Measurements from ENCODE around the gene PERM1. TPM values are rescaled to one million over a fixed set of nuclear protein-coding genes. Genes with fewer than 3 reads are reported as not detected.
A peak's percentile ranks its signal among the peaks of the same experiment; 100 is the strongest.

PERM1 gene
- total and polyA plus RNA-seq, 9 of the 15 experiments (the other 6 are each of a cell fraction or from before 2014, with no cell fraction given): not detected

- TF ChIP-seq REST (IDR thresholded peaks at IDR 0.05; ENCODE audit: borderline replicate concordance) (peak; percentile 79), REST (CRISPR knock-in tag; IDR thresholded peaks at IDR 0.05; ENCODE audit: low read depth) (no peak), ZBTB40 (IDR thresholded peaks at IDR 0.05) (no peak), ZBTB40 (CRISPR knock-in tag; IDR thresholded peaks at IDR 0.05) (no peak), UBTF (IDR thresholded peaks at IDR 0.05; ENCODE audit: borderline replicate concordance in 1 of 2, low read depth in 2 of 2, low read length in 2 of 2) (no peak), MAX (CRISPR knock-in tag; IDR thresholded peaks at IDR 0.05) (peak; percentile 27; the same call in 1 of the 2 replicates)
Measured at GRCh38 chr1:983798-984475, 2.0 kb upstream of the PERM1 start (continued).

Measured in K562 (cell line).